Activated B cell treated with CpG ODN at 0.5 μM for 24 hours (primary cell): ENCODE results near the gene UBIAD1. TPM values are rescaled to one million over a fixed set of nuclear protein-coding genes. Genes with fewer than 3 reads are reported as not detected.
"Not testable (repeated sequence)": the region's sequence is repeated elsewhere in the genome, so short reads cannot be mapped to it uniquely, and the experiment has no call there.

Experiments used
- ATAC-seq: fragments of 200-7000 bp; cut with Tn5 transposase; one replicate; pipeline ENCODE4 v1.10.0; 2021; ENCODE audit warnings: low read depth, mild to moderate bottlenecking, moderate library complexity
- CTCF ChIA-PET: fragments of 350-600 bp; sonication (Branson Sonifier 250); formaldehyde crosslinking; loops from one replicate; lab custom pipeline; 2021; ENCODE audit warnings: antibody characterized with exemption; lab: Charles Lee
- POLR2A ChIA-PET: fragments of 350-600 bp; sonication (Branson Sonifier 250); formaldehyde crosslinking; loops from one replicate; lab custom pipeline; 2021; ENCODE audit warnings: antibody characterized with exemption; lab: Charles Lee
- DNase-seq: peaks from one replicate; pipeline ENCODE4 v3.0.0; 2022
- H3K27ac Mint-ChIP-seq: one replicate; pipeline ENCODE4 v1.8.0; 2020; ENCODE audit warnings: mixed read lengths
- H3K27me3 Mint-ChIP-seq: one replicate; pipeline ENCODE4 v1.8.0; 2021; ENCODE audit warnings: mixed read lengths
- H3K36me3 Mint-ChIP-seq: one replicate; pipeline ENCODE4 v1.8.0; 2021; ENCODE audit warnings: low read depth, mixed read lengths
- H3K4me1 Mint-ChIP-seq: one replicate; pipeline ENCODE4 v1.8.0; 2021; ENCODE audit warnings: mixed read lengths
- H3K4me3 Mint-ChIP-seq: one replicate; pipeline ENCODE4 v1.8.0; 2020; ENCODE audit warnings: mild to moderate bottlenecking, mixed read lengths
- H3K9me3 Mint-ChIP-seq: one replicate; pipeline ENCODE4 v1.8.0; 2020; ENCODE audit warnings: mixed read lengths
- intact Hi-C: fragments of 100-400 bp; cut with micrococcal nuclease; formaldehyde crosslinking; loops from one replicate; pipeline ENCODE4 v1.15.1; 2024
- total RNA-seq: library from RNA; stranded (reverse); gene quantifications from 2 replicates; pipeline ENCODE4 v1.2.3, GENCODE V29; 2022
- TF ChIP-seq, protein P1 (sequence below): fragments of 200-600 bp; IDR thresholded peaks from one replicate; pipeline ENCODE4 v1.8.0; 2022; ENCODE audit warnings: antibody characterized with exemption, mild to moderate bottlenecking

UBIAD1 gene
- total RNA-seq, 1 donor from 2014 or later: 27.8 TPM

DNA sequence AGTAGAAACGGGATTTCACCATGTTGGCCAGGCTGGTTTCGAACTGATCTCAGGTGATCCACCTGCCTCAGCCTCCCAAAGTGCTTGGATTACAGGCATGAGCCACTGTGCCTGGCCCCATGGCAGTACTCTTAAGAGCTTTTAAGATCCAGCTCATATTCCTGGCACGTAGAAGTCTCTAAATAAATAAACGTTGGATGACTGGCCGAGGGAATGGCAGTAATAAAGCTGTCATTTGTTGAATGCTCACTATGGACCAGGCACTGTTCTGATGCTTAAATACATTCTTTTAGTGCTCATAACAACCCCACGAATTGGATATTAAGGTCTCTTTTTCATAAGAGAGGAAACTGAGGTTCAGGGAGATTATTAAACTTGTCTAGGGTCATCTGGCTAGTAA lies 20.9 kb downstream of the UBIAD1 start:
- Mint-ChIP-seq H3K4me3 (no peak overlapping the region), H3K36me3 (peaks cover 66% of the 10 kb centered on the region)
- POLR2A ChIA-PET: no interaction called here

DNA sequence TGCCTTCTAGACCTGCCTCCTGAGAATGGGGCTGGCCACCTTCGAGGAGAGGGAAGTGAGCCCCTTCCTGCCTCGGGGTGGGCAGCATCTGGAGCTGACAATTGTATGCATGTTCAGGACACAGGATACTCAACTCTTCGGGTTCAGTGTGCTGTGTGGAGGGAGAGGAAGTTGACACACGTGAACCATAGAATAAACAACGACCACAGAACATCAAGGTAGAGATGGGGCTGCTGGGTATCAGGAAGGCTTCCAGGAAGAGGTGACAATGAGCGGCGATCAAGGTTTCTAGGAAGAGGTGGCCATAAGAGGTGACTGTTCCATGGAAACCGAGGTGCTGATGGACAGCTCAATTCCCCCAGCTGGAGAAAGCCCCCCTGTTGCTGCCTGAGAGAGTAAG lies 22.0 kb downstream of the UBIAD1 start:
- POLR2A ChIA-PET: no interaction called here

More for the DNA sequence above, 20.9 kb downstream of the UBIAD1 start:
- H3K27ac Mint-ChIP-seq: no peak overlapping the region
- TF ChIP-seq, protein P1, sequence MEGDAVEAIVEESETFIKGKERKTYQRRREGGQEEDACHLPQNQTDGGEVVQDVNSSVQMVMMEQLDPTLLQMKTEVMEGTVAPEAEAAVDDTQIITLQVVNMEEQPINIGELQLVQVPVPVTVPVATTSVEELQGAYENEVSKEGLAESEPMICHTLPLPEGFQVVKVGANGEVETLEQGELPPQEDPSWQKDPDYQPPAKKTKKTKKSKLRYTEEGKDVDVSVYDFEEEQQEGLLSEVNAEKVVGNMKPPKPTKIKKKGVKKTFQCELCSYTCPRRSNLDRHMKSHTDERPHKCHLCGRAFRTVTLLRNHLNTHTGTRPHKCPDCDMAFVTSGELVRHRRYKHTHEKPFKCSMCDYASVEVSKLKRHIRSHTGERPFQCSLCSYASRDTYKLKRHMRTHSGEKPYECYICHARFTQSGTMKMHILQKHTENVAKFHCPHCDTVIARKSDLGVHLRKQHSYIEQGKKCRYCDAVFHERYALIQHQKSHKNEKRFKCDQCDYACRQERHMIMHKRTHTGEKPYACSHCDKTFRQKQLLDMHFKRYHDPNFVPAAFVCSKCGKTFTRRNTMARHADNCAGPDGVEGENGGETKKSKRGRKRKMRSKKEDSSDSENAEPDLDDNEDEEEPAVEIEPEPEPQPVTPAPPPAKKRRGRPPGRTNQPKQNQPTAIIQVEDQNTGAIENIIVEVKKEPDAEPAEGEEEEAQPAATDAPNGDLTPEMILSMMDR: no peak
- H3K4me1 Mint-ChIP-seq: peaks cover 6% of the 10 kb centered on the region
- intact Hi-C loops: no loop called here
- no peaks in the 10 kb centered on the region for H3K9me3 Mint-ChIP-seq
- ATAC-seq (no peak), DNase-seq (no peak)
- CTCF ChIA-PET: interaction anchor here (0.6 kb wide), 1 partner anchor 426 kb away, joined by 3 read pairs; no protein-coding TSS in a partner anchor
- H3K27me3 Mint-ChIP-seq: no peaks in the 10 kb centered on the region

DNA sequence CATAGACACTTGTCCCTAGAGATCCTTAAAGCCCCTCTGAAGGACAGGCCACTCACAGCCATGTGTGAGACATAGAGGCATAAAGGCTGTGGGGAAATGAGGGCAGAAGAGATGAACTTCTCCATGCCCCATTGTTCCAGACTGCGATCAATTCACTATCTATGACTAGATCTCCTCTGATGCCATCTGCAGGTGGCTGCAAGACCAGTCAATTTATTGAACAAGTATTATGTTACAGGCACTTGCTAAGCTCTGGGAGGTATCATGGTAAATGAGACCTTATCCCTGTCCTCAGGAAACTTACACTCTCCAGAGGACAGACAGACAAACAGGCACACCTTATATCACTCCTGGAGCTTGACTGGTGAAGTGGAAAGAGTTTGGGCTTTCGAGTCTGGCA lies 22.9 kb downstream of the UBIAD1 start:
- Mint-ChIP-seq H3K27me3 (no peaks in the 10 kb centered on the region), H3K4me1 (peaks cover 3% of the 10 kb centered on the region), H3K4me3 (no peak overlapping the region), H3K36me3 (peaks cover 53% of the 10 kb centered on the region), H3K27ac (no peak overlapping the region), H3K9me3 (no peaks in the 10 kb centered on the region)
- ATAC-seq (no peak), DNase-seq (no peak)
- ChIA-PET POLR2A (no interaction called here), CTCF (interaction anchor here (1.5 kb wide), 1 partner anchor 258 kb away, joined by 3 read pairs; no protein-coding TSS in a partner anchor)
- TF ChIP-seq, protein P1: no peak
- intact Hi-C loops: no loop called here

More for the DNA sequence above, 22.0 kb downstream of the UBIAD1 start:
- H3K9me3 Mint-ChIP-seq: no peaks in the 10 kb centered on the region
- H3K4me3 Mint-ChIP-seq: no peak overlapping the region
- CTCF ChIA-PET: interaction anchor here (0.8 kb wide), 1 partner anchor 53 kb away, joined by 3 read pairs; no protein-coding TSS in a partner anchor
- TF ChIP-seq, protein P1: no peak
- no peak overlapping the region for H3K27ac Mint-ChIP-seq
- DNase-seq (no peak), ATAC-seq (no peak)
- intact Hi-C loops: no loop called here
- H3K4me1 Mint-ChIP-seq: peaks cover 3% of the 10 kb centered on the region
- peaks cover 61% of the 10 kb centered on the region for H3K36me3 Mint-ChIP-seq
- no peaks in the 10 kb centered on the region for H3K27me3 Mint-ChIP-seq

DNA sequence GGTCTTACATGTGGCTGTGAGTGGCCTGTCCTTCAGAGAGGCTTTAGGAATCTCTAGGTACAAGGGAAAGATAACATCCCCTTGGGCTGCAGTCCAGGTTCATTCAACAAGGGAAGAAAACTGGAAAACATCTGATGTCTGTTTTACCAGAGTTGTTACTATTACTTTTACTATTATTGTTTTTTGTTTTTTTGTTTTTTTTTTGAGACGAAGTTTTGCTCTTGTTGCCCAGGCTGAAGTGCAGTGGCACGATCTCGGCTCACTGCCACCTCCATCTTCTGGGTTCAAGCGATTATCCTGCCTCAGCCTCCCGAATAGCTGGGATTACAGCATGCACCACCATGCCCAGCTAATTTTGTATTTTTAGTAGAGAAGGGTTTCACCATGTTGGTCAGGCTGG lies 24.8 kb downstream of the UBIAD1 start:
- H3K27me3 Mint-ChIP-seq, POLR2A ChIA-PET, H3K4me3 Mint-ChIP-seq, H3K9me3 Mint-ChIP-seq, ATAC-seq, H3K27ac Mint-ChIP-seq, DNase-seq, intact Hi-C loops, H3K4me1 Mint-ChIP-seq, CTCF ChIA-PET: not testable (repeated sequence)
- peaks cover 38% of the 10 kb centered on the region for H3K36me3 Mint-ChIP-seq

DNA sequence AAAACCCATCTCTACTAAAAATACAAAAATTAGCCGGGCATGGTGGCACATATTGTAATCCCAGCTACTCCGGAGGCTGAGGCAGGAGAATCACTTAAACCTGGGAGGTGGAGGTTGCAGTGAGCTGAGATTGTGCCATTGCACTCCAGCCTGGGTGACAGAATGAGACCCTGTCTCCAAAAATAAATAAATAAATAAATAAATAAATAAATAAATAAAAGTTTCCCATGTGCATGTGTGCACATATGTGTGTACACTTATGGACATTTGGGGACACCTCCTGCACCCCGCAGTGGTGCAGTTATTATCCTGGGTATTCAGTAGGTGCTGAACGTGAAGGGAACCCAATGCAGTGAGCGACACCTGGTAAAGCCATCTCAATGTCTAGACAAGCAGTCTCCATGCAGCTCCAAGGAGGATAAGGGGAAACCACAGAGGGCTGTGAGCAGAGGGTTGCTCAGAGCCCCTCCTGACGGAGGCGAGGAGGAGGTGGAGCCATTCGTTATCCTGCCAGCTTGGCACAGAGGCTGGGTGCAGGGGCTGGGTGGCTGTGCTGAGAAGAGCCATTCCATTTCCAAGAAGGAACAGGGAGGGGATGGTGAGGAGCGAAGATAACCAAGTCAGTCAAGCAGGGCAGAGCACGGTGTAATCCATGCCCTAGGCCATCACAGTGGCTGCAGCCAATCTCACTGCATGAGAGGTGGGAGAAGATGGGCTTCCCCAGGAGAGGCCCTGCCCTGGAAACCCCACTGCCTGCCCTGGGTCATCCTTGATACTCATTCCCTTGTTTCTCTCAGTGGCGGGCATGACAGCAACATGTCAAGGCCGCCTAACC lies 25.6 kb downstream of the UBIAD1 start:
- intact Hi-C loops: no loop called here
- H3K9me3 Mint-ChIP-seq: no peaks in the 10 kb centered on the region
- ChIA-PET POLR2A (no interaction called here), CTCF (no interaction called here)
- ATAC-seq (no peak), DNase-seq (no peak)
- TF ChIP-seq, protein P1: no peak
- no peak overlapping the region for H3K27ac Mint-ChIP-seq
- H3K36me3 Mint-ChIP-seq: peaks cover 31% of the 10 kb centered on the region
- no peaks in the 10 kb centered on the region for H3K4me1 Mint-ChIP-seq
- no peaks in the 10 kb centered on the region for H3K27me3 Mint-ChIP-seq
- H3K4me3 Mint-ChIP-seq: no peak overlapping the region
